HG02623 (cell line): ENCODE measurements around the gene TCP1.
"Not testable (repeated sequence)": the region's sequence is repeated elsewhere in the genome, so short reads cannot be mapped to it uniquely, and the experiment has no call there.

ENCODE experiments used
- ATAC-seq: cut with Tn5 transposase; IDR thresholded peaks from one replicate; pipeline ENCODE4 v1.9.1; 2021; ENCODE audit warnings: moderate library complexity; ENCODE audit not compliant: unreplicated experiment

Gene TCP1

DNA sequence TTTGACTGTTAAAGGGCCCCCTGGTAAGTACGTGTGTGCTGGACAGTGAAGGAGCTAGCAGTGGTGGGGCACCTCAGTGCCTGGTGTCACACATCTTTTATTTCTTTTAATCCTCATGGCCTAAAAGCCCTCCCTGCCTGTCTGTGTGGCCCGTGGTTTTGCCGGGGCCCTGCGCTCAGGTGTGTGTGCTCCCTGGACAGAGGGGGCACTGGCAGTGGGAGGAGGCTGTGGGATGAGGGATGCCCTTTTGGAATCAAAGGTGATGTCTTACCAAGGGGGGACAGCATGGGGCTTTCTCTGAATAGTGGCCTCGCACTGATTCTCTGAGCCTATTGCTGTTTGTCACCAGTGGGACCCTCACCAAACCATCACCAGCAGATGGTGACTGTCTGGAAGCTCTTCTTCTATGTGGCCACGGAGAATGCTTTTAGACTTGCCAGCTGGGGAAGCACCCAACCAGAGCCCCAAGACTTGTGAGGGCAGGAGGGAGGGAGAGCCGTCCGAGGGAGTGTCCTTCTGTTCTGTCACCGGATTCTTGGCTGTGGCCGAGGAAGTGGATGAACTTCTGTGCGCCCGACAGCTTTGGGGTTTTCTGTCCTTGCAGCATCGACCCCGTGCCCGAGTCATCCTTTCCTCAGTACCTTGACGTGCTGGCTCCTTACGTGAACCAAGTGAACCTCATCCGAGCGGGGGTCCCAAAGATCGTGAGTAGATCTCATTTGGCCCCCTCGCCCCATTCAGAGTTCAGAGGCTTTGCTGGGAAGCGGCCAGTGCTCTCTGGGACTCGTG lies 28.7 kb upstream of the TCP1 start:
- ATAC-seq: no peak

DNA sequence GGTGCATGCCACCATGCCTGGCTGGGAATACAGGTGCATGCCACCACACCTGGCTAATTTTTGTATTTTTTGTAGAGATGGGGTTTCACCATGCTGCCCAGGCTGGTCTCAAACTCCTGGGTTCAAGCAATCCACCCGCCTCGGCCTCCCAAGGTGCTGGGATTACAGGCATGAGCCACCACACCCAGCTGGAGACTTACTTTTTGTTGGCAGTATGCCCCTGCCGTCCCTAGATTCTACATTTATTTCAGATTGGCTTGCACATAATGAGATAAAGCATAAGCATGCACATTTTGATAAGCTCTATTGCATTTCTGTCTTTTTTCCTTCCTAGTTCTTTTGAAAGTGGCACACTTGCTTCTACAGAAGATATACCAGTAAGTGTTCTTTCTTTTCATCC lies 27.4 kb upstream of the TCP1 start:
- not testable (repeated sequence) for ATAC-seq

DNA sequence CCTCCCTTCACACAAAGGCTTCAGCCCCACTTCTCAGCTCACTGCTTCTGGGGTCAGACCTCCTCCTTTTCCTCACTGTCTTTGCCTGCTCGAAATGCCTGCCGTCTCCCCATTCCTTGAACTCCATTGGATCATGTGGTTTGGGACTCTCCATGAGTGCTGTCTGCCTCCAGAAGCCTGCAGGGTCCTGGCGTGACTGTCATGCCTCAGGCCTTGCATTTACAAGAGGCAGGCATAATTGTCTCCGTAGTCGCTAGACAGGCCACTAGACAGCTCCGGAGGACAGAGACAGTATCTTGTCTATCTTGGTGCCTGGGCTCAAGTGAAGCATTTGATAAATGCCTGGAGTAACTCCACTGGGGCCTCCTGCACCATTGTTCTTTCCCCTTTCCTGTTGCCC lies 26.0 kb upstream of the TCP1 start:
- ATAC-seq: no peak

DNA sequence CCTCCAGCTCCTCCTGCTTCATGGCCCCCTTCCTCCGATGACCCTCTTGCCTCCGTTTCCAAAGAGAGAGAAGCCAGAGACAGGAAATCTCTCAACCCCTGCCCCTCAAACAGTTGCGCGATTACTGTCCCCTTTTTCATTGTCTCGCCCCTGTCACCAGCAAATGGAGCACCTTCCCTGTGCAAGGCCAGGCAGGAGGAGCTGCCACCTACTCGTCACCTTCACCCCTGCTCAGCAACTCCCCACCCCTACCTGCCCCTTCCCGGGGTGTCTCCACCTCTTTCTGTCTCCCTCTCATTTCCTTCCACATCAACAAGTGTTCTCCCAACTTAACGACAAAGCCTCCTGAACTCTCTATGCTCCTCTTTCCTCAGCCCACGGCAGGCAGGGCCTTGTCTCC lies 24.4 kb upstream of the TCP1 start:
- no peak for ATAC-seq

DNA sequence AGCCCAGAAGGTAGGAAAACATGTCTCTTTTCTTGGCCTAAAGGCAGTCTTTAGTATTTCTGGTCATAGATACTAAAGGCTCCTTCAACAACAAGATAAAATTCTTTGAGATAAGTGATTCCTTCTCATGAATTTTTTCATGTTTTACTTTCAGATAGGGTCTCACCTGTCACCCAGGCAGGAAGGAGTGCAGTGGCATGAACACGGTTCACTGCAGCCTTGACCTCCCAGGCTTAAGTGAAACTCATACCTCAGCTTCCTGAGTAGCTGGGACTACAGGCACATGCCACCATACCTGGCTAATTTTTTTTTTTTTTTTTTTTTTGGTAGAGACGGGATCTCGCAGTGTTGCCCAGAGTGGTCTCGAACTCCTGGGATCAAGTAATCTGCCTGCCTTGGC lies 19.7 kb upstream of the TCP1 start:
- no peak for ATAC-seq

DNA sequence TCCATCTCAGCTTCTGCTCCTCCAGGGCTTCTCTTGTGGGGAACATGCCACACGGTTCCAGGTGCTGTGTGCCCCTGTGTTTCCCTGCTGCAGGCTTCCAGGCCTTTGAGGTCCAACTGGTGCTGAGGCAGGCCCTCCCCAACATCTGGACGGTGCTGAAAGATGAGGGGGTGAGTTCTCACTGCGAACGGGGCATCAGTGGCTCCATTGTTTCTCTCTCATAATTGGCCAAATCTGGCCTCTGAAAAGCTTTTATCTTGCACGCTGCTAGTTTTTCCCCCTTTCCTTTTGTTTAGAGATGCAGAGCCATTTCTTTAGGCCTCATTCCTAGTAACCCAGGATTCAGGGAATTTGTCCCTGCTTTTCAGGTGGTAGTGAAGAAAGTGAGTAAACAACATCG lies 19.2 kb upstream of the TCP1 start:
- no peak for ATAC-seq

DNA sequence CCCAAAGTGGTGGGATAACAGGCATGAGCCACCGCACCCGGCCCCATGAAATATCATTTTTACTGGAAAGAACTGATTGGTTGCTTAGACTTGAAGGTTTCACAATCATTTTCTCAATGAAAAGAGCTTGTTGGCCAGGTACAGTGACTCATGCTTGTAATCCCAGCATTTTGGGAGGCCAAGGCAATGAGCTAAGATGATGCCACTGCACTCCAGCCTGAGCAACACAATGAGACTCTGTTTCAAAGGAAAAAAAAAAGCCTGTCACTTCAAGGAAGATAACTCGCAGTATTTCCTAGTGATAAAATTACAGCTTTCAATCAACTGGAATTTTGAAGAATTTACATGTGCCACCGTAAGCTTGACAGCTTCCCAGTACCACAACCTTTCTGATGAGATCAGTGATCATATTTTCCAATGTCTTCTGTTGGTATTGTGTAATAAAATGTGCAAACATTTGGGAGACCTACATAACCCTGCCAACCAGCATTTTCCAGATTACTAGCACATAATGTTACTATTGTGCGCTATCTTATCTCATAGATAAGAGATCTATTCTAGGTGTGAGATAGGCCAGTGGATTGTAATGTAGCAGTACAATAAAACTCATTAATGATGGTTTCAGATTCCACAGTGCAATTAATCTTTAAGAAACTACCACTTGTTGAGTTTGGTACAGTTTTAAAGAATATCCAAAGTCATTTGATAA lies 17.9 kb upstream of the TCP1 start:
- ATAC-seq: no peak

DNA sequence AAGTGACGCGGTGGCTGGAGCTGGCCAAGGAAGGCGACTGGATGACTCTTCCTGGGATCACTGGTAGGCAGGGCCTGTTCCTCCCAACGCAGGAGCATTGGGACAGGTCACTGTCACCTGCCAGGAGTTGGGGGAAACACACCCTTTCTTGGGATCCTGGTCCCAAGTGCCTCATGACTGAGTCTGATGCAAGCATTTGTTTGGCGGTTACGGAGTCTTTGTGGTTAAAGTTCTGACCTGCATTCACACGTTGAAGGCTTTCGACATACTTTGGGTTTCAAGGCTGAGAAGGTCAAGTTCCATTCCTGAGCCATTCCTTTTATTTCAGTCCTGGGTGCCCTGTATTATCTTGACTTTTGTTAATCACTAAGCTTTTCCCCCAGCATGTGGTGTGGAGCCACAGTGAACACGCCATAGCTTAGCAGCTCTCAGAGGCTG lies 16.6 kb upstream of the TCP1 start:
- no peak for ATAC-seq

DNA sequence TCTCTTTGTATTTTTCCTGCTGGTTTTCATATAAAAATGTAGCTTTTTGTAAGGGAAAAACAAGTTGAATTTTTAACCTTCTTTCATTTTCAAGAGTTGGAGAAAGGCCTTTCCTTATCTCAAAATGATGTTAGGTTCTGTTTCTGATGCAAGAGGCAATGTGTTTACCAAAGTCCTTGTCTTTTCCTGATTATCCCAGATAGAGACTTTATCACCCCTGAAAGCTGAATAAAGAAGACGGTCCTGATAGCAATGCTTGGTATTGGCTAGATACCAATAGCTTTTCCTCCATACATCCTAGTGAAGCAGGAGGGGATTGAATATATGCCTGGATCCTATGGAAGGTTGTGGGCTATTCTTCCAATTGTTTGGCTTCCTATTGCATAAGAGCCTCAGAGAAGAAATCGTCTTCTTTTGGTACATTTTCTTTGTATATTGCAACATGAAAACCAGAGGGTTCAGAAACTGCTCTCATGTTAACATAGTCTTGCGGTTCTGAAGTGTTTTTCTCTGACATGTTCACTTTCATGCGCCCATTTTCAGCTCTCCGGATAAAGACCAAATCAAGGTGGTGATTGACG lies 16.1 kb upstream of the TCP1 start:
- ATAC-seq: no peak

DNA sequence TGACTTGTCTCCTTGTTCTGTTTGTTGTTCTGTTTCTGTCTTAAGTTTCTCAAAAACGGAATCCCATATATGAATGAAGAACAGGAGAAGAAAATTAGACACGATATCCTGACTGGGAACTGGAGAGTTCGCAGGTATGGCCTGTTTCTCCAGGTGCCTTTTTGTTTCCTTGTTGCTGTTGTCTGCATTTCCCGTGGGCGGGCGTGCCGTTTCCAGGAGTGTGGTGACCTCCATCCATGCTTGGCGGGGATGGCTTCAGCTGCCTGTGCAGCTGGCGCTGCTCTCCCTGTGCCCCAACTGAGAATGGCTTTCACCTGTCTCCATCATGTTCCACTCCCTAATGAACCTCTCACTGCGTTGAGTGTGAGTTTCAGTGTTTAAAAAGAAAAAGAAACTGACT lies 15.1 kb upstream of the TCP1 start:
- ATAC-seq: no peak

DNA sequence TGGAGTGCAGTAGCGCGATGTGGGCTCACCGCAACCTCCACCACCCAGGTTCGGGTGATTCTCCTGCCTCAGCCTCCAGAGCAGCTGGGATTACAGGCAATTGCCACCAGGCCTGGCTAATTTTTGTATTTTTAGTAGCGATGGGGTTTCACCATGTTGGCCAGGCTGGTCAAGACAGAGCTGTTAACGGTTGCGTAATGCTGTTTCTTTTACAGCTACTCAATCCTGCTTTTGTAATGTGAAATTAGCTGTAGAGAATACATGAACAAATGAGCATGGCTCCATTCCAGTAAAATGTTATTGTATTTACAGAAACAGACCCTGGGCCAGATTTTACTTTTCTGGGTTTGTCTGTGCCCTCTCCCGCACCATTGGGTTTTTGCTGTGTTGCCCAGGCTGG lies 12.5 kb upstream of the TCP1 start:
- no peak for ATAC-seq

DNA sequence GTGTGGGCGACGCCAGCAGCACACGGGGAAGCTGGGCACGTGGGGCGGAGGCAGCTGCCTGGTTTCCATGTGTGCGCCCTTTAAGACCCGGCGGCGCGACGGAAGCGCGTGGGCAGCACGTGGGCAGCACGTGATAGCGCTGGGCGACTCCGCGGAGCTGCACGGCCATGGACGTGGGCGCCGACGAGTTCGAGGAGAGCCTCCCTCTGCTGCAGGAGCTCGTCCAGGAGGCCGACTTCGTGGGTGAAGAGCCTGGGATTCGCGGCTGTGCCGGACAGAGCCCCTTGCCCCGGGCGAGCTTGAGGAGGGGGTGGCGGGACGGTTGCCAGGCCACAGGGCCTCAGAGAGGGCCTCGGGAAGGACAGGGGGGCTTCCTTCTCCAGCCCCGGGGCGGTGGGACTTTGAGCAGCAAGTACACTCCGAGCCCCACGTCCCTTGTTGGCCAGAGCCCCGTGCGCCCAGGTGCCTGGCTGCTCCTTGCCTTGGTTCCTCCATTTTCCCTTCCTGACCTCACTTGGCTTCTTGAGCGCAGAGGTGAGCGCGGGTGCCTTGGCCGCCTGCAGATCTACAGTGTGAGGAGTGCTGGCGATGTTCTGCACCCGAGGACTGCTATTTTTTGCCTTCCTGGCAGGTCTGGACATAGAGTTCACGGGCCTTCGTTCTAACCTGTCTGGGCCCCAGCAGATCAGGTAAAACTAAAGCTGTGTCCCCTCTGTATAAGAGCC lies 10.9 kb upstream of the TCP1 start, which contains the start of gene PNLDC1:
TSS of gene PNLDC1 (plus strand) at position 136 of the 725 bp plus-strand sequence. CDS start at position 168, 32 bp downstream.
- no peak for ATAC-seq

DNA sequence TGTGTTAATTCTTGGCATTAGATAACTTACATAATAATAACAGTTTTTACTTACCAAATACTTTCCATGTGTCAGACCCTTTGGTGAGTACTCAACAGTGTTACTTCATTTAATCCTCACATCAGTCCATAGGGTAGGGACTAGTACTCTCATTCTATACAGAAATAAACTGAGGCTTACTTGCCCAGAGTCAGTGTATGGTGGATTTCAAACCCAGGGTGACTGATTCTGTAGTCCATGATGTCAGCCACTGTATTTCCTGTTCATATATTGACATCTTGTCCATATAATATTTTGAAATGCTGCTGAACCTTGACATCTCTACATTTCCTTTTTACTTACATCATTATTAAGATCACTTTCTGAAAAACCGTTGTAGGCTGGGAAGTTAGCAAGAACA lies 8.2 kb upstream of the TCP1 start:
- no peak for ATAC-seq

DNA sequence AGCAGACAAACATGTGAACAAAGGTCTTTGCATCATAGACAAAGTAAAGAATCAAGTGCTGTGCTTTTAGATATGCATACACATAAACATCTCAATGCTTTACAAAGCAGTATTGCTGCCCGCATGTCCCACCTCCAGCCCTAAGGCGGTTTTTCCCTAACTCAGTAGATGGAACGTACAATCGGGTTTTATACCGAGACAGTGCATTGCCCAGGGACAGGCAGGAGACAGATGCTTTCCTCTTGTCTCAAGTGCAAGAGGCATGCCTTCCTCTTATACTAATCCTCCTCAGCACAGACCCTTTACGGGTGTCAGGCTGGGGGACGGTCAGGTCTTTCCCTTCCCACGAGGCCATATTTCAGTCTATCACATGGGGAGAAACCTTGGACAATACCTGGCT lies 5.6 kb upstream of the TCP1 start:
- ATAC-seq: not testable (repeated sequence)

DNA sequence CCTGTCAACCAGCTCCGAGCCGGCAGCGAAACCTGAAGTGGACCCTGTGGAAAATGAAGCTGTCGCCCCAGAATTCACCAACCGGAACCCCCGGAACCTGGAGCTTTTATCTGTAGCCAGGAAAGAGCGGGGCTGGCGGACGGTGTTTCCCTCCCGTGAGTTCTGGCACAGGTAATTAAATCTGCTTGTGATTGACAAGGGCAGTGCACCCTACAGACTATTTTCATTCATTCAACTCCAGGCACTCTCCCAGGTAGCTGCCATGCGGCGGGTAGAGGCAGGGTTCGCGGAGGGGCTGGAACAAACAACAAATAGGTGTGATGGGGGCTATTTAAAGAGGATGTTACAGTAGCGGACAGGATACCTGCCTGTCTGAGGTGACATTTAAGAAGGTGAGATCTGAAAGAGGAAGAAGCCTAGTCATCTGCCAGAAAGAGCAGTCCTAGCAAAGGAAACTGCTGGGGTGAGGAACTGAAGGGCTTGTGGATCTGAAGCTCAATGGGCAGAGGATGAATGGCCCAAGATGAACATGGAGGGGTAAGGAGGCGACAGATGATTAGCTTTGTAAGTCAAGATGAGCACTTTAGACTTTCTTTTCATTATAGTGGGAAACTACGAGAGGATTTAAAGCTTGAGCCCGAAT lies 1.7 kb upstream of the TCP1 start:
- no peak for ATAC-seq

DNA sequence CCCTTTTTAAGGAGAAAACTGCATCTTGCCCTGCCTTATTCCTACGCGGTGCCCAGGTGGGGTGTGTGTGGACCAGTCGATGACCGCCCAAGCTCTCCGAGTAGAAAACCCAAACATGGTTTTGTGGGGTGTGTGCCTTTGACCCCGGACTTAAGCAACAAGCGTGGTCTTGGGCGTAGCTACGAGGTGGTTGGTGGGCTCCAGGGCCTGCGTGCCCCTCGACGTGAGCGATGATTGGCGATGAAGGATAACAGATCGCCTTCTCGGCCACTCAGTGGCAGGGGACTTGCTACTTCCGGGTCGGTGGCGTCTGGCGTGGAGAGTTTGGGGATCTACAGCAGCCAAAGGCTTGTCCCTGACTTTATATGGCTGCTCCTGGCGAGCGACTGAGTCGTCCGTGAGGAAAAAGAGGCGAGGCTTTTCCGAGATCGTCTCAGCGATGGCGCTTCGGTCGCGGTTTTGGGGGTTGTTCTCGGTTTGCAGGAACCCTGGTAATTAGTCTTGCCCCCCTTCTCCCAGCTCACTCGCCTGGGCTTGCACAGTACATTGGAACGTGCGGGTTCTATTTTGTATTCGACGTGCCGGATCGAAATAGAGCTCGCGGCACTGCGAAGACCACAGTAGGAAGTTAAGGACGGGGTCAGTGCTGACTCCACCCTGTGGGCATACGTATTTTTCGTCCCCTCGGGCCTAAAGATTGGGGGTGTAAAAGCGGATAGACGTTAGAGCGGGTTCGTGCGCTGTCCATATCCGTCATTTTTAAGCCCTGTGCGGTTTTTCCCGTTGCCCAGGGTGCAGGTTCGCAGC lies 950 bp upstream of the TCP1 start, which contains the start of gene MRPL18:
TSS of gene MRPL18 (plus strand) at position 319 of the 807 bp plus-strand sequence. CDS start at position 440, 121 bp downstream.
- peak; percentile 82 for ATAC-seq

DNA sequence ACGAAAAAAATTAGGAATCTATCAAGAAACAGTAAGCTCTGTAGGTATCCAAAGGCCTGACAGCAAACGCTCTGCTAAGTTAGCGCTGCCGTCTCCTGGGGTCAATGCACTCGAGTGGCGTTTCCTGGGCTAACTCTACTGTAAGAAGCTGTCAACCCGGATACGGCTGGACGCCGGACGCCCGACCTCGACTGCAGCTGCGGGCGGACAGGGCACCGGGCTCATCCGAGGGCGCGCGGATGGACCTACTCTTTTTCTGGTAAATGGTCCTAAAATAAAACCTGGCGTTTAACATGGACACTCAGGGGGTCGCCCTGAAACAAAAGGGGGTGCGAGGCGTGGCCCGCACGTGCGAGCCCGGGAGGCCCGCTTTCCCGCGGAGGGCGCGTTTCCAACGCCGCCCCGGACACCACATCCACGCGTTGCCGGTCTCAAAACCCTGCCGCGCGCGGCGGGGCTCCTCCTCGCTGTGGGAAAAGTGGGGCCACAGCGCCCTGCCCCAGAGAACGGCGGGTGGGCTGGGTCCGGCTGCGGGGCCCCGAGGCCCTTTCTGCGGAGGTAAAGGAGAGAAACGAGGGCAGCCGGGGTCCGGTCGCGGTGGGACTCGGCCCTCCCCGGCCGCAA lies 537 bp downstream of the TCP1 start:
- ATAC-seq: peak; percentile 0

DNA sequence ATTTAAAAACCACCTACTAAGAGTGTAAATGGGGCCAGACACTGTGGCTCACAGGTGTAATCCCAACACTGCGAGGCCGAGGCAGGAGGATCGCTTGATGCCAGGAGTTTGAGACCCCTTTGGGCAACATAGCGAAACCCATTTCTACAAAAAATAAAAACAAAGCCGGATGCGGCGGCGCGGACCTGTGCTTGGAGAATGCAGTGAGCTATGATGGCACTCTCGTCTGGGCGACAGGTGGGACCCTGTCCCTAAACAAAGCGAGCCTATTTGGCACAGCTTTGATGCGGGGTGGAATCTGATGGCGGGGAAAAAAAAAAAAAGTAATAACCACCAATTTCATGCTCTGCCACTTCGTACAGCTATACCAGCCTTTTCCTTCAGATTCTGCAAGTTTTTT lies 1.1 kb downstream of the TCP1 start:
- no peak for ATAC-seq

DNA sequence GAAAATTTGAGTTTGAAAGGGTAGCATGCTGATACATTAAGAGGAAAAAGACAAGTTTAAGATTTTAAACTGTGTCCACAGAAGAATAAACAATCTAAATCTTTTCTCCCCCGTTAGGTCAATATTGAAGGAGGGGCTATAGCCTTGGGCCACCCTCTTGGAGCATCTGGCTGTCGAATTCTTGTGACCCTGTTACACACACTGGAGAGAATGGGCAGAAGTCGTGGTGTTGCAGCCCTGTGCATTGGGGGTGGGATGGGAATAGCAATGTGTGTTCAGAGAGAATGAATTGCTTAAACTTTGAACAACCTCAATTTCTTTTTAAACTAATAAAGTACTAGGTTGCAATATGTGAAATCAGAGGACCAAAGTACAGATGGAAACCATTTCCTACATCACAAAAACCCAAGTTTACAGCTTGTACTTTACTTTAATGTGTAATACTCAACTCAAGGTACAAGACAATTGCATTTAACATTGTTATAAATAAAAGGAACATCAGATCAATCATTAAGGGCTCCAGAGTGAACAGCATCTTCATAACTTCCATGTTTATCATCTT lies 10.8 kb downstream of the TCP1 start:
- ATAC-seq: no peak
